ENCODE measurements around the gene RILPL2.

- no peak for TF ChIP-seq CTCF (IDR thresholded peaks at IDR 0.05)
- TF ChIP-seq POLR2A (IDR thresholded peaks at IDR 0.05): no peak
These were observed 14.2 kb upstream of the RILPL2 start for GRCh38 chr12:123450636-123451035.
